HG03196 (cell line): Measurements from ENCODE around the gene PTPRU.
"Not testable (repeated sequence)": the region's sequence is repeated elsewhere in the genome, so short reads cannot be mapped to it uniquely, and the experiment has no call there.

Experiments used
- ATAC-seq: cut with Tn5 transposase; IDR thresholded peaks from one replicate; pipeline ENCODE4 v1.9.1; 2021; ENCODE audit not compliant: unreplicated experiment

Gene PTPRU

GRCh38 chr1:29284286-29284960 lies 48.1 kb downstream of the PTPRU start:
- ATAC-seq, result no peak

GRCh38 chr1:29284961-29285560 lies 48.7 kb downstream of the PTPRU start:
- no peak for ATAC-seq

GRCh38 chr1:29285771-29286170 lies 49.4 kb downstream of the PTPRU start:
- ATAC-seq, result no peak

GRCh38 chr1:29286194-29286767 lies 50.0 kb downstream of the PTPRU start:
- ATAC-seq, result no peak

GRCh38 chr1:29289493-29289892 lies 53.2 kb downstream of the PTPRU start:
- ATAC-seq, result no peak

- ATAC-seq, result no peak
Measured at GRCh38 chr1:29290414-29290985, 54.2 kb downstream of the PTPRU start.

- ATAC-seq, result no peak
Measured at GRCh38 chr1:29291756-29292155, 55.4 kb downstream of the PTPRU start.

GRCh38 chr1:29292344-29292743 lies 56.0 kb downstream of the PTPRU start:
- no peak for ATAC-seq

- ATAC-seq, result no peak
Measured at GRCh38 chr1:29297450-29297849, 61.1 kb downstream of the PTPRU start.

- ATAC-seq, result no peak
Measured at GRCh38 chr1:29298246-29298645, 61.9 kb downstream of the PTPRU start.

GRCh38 chr1:29299446-29299845 lies 63.1 kb downstream of the PTPRU start:
- ATAC-seq, result no peak

- ATAC-seq, result not testable (repeated sequence)
Measured at GRCh38 chr1:29301732-29302131, 65.4 kb downstream of the PTPRU start.

- no peak for ATAC-seq
Measured at GRCh38 chr1:29303201-29304024, 67.1 kb downstream of the PTPRU start.

- no peak for ATAC-seq
Measured at GRCh38 chr1:29304025-29304684, 67.8 kb downstream of the PTPRU start.

GRCh38 chr1:29305943-29306342 lies 69.6 kb downstream of the PTPRU start:
- ATAC-seq, result no peak

- no peak for ATAC-seq
Measured at GRCh38 chr1:29306471-29307140, 70.3 kb downstream of the PTPRU start.

- no peak for ATAC-seq
Measured at GRCh38 chr1:29309075-29309474, 72.8 kb downstream of the PTPRU start.

GRCh38 chr1:29309621-29310020 lies 73.3 kb downstream of the PTPRU start:
- no peak for ATAC-seq

- ATAC-seq, result no peak
Measured at GRCh38 chr1:29310616-29311180, 74.4 kb downstream of the PTPRU start.
